ENCODE measurements around the gene CACNG5. TPM values are rescaled to one million over a fixed set of nuclear protein-coding genes. Genes with fewer than 3 reads are reported as not detected.

CACNG5 gene
- total RNA-seq, 4 donors from 2014 or later = not detected

DNA sequence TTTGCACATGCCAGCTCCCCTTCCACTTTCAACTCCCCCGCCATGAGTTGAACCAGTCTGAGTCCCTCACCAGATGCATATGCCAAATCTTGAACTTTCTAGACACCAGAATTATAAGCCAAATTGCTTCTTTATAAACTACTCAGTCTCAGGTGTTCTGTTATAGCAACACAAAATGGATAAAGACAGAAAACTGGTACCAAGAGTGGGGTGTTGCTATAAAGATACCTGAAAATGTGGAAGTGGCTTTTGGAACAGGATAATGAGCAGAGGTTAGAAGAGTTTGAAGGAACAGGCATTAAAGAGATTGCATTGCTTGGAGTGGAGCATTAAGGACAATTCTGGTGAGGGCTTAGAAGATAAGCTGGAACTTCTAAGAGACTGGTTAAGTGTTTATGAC lies 17.2 kb upstream of the CACNG5 start:
- Histone ChIP-seq H3K27me3 (no peaks in the 10 kb centered on the region), H3K9me3 (no peaks in the 10 kb centered on the region), H3K4me3 (no peak overlapping the region), H3K4me1 (no peaks in the 10 kb centered on the region), H3K36me3 (no peaks in the 10 kb centered on the region), H3K27ac (no peak overlapping the region)
- TF ChIP-seq, protein P1, sequence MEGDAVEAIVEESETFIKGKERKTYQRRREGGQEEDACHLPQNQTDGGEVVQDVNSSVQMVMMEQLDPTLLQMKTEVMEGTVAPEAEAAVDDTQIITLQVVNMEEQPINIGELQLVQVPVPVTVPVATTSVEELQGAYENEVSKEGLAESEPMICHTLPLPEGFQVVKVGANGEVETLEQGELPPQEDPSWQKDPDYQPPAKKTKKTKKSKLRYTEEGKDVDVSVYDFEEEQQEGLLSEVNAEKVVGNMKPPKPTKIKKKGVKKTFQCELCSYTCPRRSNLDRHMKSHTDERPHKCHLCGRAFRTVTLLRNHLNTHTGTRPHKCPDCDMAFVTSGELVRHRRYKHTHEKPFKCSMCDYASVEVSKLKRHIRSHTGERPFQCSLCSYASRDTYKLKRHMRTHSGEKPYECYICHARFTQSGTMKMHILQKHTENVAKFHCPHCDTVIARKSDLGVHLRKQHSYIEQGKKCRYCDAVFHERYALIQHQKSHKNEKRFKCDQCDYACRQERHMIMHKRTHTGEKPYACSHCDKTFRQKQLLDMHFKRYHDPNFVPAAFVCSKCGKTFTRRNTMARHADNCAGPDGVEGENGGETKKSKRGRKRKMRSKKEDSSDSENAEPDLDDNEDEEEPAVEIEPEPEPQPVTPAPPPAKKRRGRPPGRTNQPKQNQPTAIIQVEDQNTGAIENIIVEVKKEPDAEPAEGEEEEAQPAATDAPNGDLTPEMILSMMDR (IDR thresholded peaks at IDR 0.05) = no peak
- TF ChIP-seq POLR2A (IDR thresholded peaks at IDR 0.05) = no peak
- no peak for DNase-seq

DNA sequence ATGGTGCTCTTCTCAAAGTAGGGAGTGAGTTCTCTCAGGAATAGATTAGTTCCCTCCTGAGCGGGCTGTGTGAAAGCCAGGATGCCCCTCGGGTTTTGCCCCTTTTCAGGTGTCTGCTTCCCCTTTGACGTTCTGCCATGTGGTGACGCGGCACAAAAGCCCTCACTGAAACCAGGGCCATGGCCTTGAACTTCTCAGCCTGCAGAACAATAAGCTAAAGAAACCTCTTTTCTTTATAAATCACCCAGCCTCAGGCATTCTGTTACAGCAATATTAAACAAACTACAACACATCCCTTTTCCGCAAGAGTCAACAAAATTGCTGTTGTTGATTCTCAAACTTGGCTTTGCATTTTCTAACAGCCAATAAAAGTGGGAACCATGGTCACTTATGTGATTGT lies 15.5 kb upstream of the CACNG5 start:
- Histone ChIP-seq H3K9me3 (no peaks in the 10 kb centered on the region), H3K36me3 (no peaks in the 10 kb centered on the region), H3K4me3 (no peak overlapping the region), H3K4me1 (no peaks in the 10 kb centered on the region), H3K27ac (no peak overlapping the region), H3K27me3 (no peaks in the 10 kb centered on the region)
- TF ChIP-seq POLR2A (IDR thresholded peaks at IDR 0.05) = no peak
- TF ChIP-seq, protein P1 (IDR thresholded peaks at IDR 0.05) = no peak
- DNase-seq = no peak

DNA sequence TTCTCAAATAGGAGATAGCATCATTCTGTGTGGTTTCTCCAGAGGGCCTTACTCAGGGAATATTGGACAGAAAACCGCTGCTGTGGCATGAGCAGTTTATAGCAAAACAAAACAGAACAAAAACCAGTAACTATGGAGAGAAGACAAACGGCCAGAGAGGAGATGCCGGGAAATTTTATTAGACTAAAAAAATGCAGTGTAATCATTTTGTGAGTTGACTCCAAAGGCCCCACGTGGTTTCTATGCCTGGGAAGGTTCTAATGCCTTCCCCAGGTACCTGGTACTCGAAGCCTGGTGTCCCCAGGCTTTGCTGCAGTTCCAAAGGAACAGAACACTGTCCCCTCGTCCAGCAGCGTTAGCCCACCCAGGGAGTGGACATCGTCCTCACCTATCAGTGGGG lies 12.9 kb upstream of the CACNG5 start:
- no peak overlapping the region for H3K27ac ChIP-seq
- TF ChIP-seq, protein P1 (IDR thresholded peaks at IDR 0.05) = no peak
- TF ChIP-seq POLR2A (IDR thresholded peaks at IDR 0.05) = no peak
- H3K36me3 ChIP-seq = no peaks in the 10 kb centered on the region
- H3K4me3 ChIP-seq = no peak overlapping the region
- no peaks in the 10 kb centered on the region for H3K4me1 ChIP-seq
- DNase-seq = no peak
- H3K9me3 ChIP-seq = no peaks in the 10 kb centered on the region
- H3K27me3 ChIP-seq = no peaks in the 10 kb centered on the region

DNA sequence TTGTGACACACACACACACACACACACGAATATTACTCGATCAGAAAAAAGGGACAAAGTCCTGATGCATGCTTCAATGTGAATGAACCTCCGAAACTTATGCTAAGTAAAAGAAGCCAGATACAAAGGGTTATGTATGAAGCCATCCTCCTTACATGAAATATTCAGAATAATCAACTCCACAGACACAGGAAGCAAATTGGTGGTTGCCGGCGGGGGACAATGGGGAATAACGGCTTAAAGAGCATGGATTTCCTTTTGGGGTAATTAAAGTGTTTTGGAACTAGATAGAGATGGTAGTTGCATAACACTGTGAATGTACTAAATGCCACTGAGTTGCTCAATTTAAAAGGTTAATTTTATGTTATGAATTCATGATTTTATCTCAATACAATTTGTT lies 8.1 kb upstream of the CACNG5 start:
- DNase-seq = no peak
- Histone ChIP-seq H3K4me3 (no peak overlapping the region), H3K27ac (no peak overlapping the region), H3K36me3 (no peaks in the 10 kb centered on the region), H3K4me1 (no peaks in the 10 kb centered on the region), H3K9me3 (no peaks in the 10 kb centered on the region), H3K27me3 (no peaks in the 10 kb centered on the region)
- TF ChIP-seq, protein P1 (IDR thresholded peaks at IDR 0.05) = no peak
- TF ChIP-seq POLR2A (IDR thresholded peaks at IDR 0.05) = no peak

DNA sequence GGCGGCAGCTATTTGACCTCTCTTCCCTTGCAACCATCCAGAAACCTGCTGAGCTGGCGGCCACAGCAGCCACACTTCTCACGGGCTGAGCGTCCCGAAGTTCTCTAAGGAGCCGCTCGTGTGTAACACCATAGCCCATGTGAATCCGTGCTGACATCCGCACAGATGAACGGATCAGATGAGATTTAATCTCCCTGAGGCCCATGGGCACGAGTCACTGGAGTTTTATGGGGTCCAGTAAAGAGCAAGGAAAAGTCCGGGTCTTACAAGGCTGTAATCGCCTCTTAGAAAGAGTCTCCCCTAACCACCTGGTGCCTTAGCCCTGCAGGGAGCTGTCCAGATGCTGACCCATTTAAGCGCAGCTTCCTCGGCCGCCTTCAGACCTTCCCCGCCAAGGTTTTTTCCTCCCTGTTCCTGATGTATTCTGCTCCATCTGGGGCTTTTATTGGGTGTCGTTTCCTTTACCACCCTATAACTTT lies 5.5 kb upstream of the CACNG5 start:
- Histone ChIP-seq H3K27me3 (no peaks in the 10 kb centered on the region), H3K27ac (no peak overlapping the region), H3K36me3 (no peaks in the 10 kb centered on the region), H3K4me3 (no peak overlapping the region), H3K4me1 (no peaks in the 10 kb centered on the region), H3K9me3 (no peaks in the 10 kb centered on the region)
- TF ChIP-seq POLR2A (IDR thresholded peaks at IDR 0.05) = no peak
- TF ChIP-seq, protein P1 (IDR thresholded peaks at IDR 0.05) = no peak
- DNase-seq = no peak

DNA sequence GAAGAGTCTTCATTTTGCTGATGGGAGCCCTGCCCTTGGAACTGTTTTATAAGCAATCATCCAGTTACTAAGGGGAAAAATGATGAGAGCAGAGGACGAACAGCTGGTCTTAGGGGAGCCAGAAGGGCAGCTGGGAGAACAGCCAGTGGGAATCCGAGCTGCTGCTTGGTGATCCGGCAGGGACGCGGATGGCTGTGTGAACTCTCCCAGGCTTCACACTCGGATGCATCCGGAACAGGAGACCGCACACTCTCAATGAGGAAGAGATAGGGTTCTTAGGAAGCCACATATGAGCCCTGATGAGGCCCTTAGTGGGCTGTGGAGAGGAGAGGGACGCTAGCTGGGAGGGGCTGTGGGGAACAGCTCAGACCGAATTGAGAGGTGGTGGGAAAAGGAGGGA lies 5.0 kb upstream of the CACNG5 start:
- DNase-seq = no peak
- Histone ChIP-seq H3K27me3 (peaks cover 0 to 1% of the 10 kb centered on the region in 2 donors), H3K36me3 (no peaks in the 10 kb centered on the region), H3K4me1 (peaks cover 0 to 4% (median 0%) of the 10 kb centered on the region in 4 donors), H3K9me3 (no peaks in the 10 kb centered on the region), H3K27ac (no peak overlapping the region), H3K4me3 (no peak overlapping the region)
- TF ChIP-seq POLR2A (IDR thresholded peaks at IDR 0.05) = no peak
- TF ChIP-seq, protein P1 (IDR thresholded peaks at IDR 0.05) = no peak
